Adrenal gland (tissue), 12 donors: Measurements from ENCODE around the gene APLN. TPM values are rescaled to one million over a fixed set of nuclear protein-coding genes. Genes with fewer than 3 reads are reported as not detected.
A peak's percentile ranks its signal among the peaks of the same experiment; 100 is the strongest.

ENCODE experiments used
- DNase-seq, 7 donors: peaks; one replicate each; pipeline ENCODE4 v3.0.0-alpha.2; 2019 to 2020
- H3K27ac ChIP-seq, 5 donors: fragments of 200-600 bp; sonication (generic) in 4 of 5; 1 replicate in 3 of 5; 2 replicates in 2 of 5; pipeline versions ENCODE4 v1.5.1 to v1.8.0; 2016 to 2020; ENCODE audit warnings: mild to moderate bottlenecking in 1 of 5
- H3K27me3 ChIP-seq: fragments of 200-600 bp; 2 replicates; pipeline ENCODE4 v1.8.0; 2021
- H3K36me3 ChIP-seq, 2 donors: fragments of 200-600 bp; replicated peaks in 1 of 2; 1 replicate in 1 of 2; 2 replicates in 1 of 2; pipeline versions ENCODE4 v1.5.1 to v1.8.0; 2018 to 2022
- H3K4me1 ChIP-seq, 2 donors: fragments of 200-600 bp; replicated peaks in 1 of 2; 1 replicate in 1 of 2; 2 replicates in 1 of 2; pipeline versions ENCODE4 v1.5.1 to v1.8.0; 2018 to 2021
- H3K4me3 ChIP-seq, 4 donors: fragments of 200-600 bp; sonication (generic) in 3 of 4; one replicate each; pipeline ENCODE4 v1.5.1; 2016 to 2018
- H3K9me3 ChIP-seq, 3 donors: fragments of 200-600 bp; sonication (generic) in 1 of 3; replicated peaks in 1 of 3; 1 replicate in 2 of 3; 2 replicates in 1 of 3; pipeline versions ENCODE4 v1.5.1 to v1.8.0; 2016 to 2021
- CTCF ChIP-seq, 6 experiments: fragments of 450-650 bp in 4 of 6; fragments of 200-600 bp in 2 of 6; sonication (generic) in 1 of 6; IDR thresholded peaks; 1 replicate in 5 of 6; 2 replicates in 1 of 6; pipeline versions ENCODE4 v1.5.1 to v1.8.0; 2016 to 2021; ENCODE audit warnings: antibody characterized with exemption in 6 of 6, mild to moderate bottlenecking in 2 of 6, moderate library complexity in 1 of 6
- POLR2A ChIP-seq, 2 donors: fragments of 450-650 bp; IDR thresholded peaks; one replicate each; pipeline ENCODE4 v1.6.1; 2017; ENCODE audit warnings: antibody characterized with exemption in 2 of 2, mild to moderate bottlenecking in 2 of 2, moderate library complexity in 1 of 2
- WGBS, 4 donors: extraction: QIAGEN DNeasy Blood & Tissue Kit in 2 of 4; methylation state at CpG; one replicate each; pipeline versions ENCODE4 v1.1.5 to v1.1.7; 2013 to 2017; 5-methylcytosine and 5-hydroxymethylcytosine counted together
- intact Hi-C, 2 donors: fragments of 100-400 bp; cut with DNase I; formaldehyde crosslinking; loops; one replicate each; pipeline versions ENCODE4 v1.14.1 to v1.15.0; 2022 to 2023
- polyA plus RNA-seq, 3 donors: library from polyadenylated mRNA; stranded (reverse); fragments of 200-250 nt in 2 of 3; fragments of 350-450 nt in 1 of 3; fragmentation: Illumina TruSeq in 1 of 3; extraction: RNeasy Lipid Tissue Mini Kit (QIAGEN cat#74804) in 1 of 3; gene quantifications; one replicate each; pipeline ENCODE4 v1.2.3, GENCODE V29; 2013 to 2014
- total RNA-seq, 9 donors: library from RNA; depleted of rRNA in 4 of 9; stranded (reverse); fragments of >200 nt in 4 of 9; fragments of 120-200 nt in 1 of 9; fragmentation: NEBNext Ultra II Directional in 1 of 9; extraction: Animal tissue kit (Norgen Biotek cat#: 25700) in 1 of 9; gene quantifications; one replicate each; pipeline versions ENCODE4 v1.1.0 to v1.2.4, GENCODE V29; 2013 to 2023
- donor health status: healthy with polysubstance abuse.
- donor health status: Bipolar disorder and iron deficiency.
- donor health status: DM: yes; HTN: yes; CAD: no.
- donor health status: DM: no; HTN: no; CAD: no.
- donor health status: DM: no; HTN: no; CAD: no.
- donor health status: DM: yes; HTN: yes; CAD: no.

Gene APLN
- total and polyA plus RNA-seq, 12 donors: 0.67 to 27.5 (median 5.6) TPM

GRCh38 chrX:129679901-129680300 is 25.1 kb upstream of the APLN start:
- H3K4me1 ChIP-seq: no peaks in the 10 kb centered on the region
- WGBS, 4 donors: 80 to 100% (median 97%) methylated on average over 1 of the region's 1 CpG
- H3K27ac ChIP-seq: no peak overlapping the region
- no peaks in the 10 kb centered on the region for H3K36me3 ChIP-seq
- TF ChIP-seq CTCF (IDR thresholded peaks at IDR 0.05) (no peak), POLR2A (IDR thresholded peaks at IDR 0.05) (no peak)
- H3K27me3 ChIP-seq: no peaks in the 10 kb centered on the region
- no peaks in the 10 kb centered on the region for H3K9me3 ChIP-seq
- no peak overlapping the region for H3K4me3 ChIP-seq
- DNase-seq: no peak
- intact Hi-C loops: no loop called here

GRCh38 chrX:129678614-129679195 is 23.9 kb upstream of the APLN start:
- 17 to 60% (median 39%) methylated on average over 11 to 14 of the region's 14 CpGs for WGBS, 4 donors
- Histone ChIP-seq H3K9me3 (no peaks in the 10 kb centered on the region), H3K4me1 (no peaks in the 10 kb centered on the region), H3K36me3 (no peaks in the 10 kb centered on the region), H3K4me3 (peak overlapping the region in 2 of 4 donors; percentile 17 to 58), H3K27ac (peak overlapping the region; percentile 46 to 88 (median 79)), H3K27me3 (no peaks in the 10 kb centered on the region)
- no peak for TF ChIP-seq CTCF (IDR thresholded peaks at IDR 0.05)
- TF ChIP-seq POLR2A (IDR thresholded peaks at IDR 0.05): no peak
- peak in 2 of 7 donors; percentile 20 to 55 for DNase-seq
- intact Hi-C loops: no loop called here

DNA sequence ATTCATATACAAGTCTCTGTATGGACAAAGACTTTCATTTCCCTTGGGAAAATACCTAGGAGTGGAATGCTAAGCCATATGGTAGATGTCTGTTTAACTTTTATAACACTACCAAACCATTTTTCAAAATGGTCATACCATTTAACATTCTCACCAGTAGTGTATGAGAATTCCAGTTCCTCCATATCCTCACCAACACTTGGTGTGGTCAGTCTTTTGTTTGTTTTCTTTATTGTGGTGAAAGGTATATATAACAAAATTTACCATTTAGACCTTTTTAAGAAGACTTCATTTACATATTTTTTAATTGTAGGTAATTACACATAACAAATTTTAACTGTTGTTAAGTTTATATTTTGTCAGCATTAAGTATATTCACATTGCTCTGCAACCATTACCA is 12.7 kb upstream of the APLN start:
- Histone ChIP-seq H3K4me3 (no peak overlapping the region), H3K9me3 (no peaks in the 10 kb centered on the region), H3K27me3 (no peaks in the 10 kb centered on the region), H3K36me3 (no peaks in the 10 kb centered on the region), H3K27ac (no peak overlapping the region), H3K4me1 (no peaks in the 10 kb centered on the region)
- no peak for DNase-seq
- no peak for TF ChIP-seq POLR2A (IDR thresholded peaks at IDR 0.05)
- no peak for TF ChIP-seq CTCF (IDR thresholded peaks at IDR 0.05)
- intact Hi-C loops: no loop called here

DNA sequence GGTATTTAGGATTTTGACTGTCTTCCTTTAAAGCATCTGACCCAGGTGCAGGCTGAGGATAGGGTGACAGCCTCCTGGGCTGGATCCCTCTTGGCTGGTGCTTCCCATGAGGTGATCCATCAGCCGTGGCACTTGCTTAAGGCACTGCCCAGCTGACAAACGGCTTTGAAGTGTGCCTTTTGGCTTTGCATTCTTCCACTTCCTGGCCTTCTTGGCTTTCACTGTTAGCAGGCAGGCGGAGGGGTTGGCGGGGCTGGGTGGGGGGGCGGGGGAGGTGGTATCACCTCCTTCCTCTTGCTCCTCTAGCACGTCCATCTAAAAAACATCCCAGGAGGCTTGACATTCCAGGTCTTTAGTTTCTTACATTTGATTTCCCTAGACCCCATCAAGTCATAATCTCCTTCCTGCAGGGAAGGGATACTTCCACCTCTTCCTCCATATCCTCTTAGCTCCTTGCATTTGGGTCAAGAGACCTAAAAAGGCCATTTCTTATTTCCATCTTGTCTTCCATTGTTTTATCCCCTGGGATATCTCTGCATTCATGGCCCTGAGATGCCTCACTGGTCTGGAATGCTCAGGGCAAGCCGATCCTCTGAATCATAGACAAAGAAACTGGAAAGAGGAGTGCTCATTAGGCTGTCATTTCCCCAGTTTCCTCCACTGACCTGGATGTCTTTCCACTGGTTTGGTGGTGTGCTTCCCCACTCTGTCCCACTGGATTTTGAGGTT is 11.3 kb upstream of the APLN start:
- Histone ChIP-seq H3K9me3 (no peaks in the 10 kb centered on the region), H3K4me3 (no peak overlapping the region), H3K27me3 (no peaks in the 10 kb centered on the region), H3K27ac (peak overlapping the region in 3 of 5 donors; percentile 5 to 57 (median 32)), H3K36me3 (no peaks in the 10 kb centered on the region), H3K4me1 (no peaks in the 10 kb centered on the region)
- TF ChIP-seq CTCF (IDR thresholded peaks at IDR 0.05) (no peak), POLR2A (IDR thresholded peaks at IDR 0.05) (no peak)
- 18 to 28% (median 24%) methylated on average over 2 to 7 of the region's 7 CpGs for WGBS, 4 donors
- DNase-seq: peak in 6 of 7 donors; percentile 33 to 71 (median 58)
- intact Hi-C loops: no loop called here
